ENCODE measurements around the gene TBCD.

The TBCD gene

GRCh38 chr17:82907797-82908542 lies 156.1 kb downstream of the TBCD start:
- DNase-seq (ENCODE audit: low read depth), result no peak

- DNase-seq (ENCODE audit: low read depth), result no peak
Measured at GRCh38 chr17:82908543-82909160, 156.8 kb downstream of the TBCD start.

GRCh38 chr17:82909322-82909904 lies 157.5 kb downstream of the TBCD start:
- DNase-seq (ENCODE audit: low read depth), result no peak

- no peak for DNase-seq (ENCODE audit: low read depth)
Measured at GRCh38 chr17:82910041-82910481, 158.2 kb downstream of the TBCD start.

GRCh38 chr17:82910770-82911169 lies 158.9 kb downstream of the TBCD start:
- no peak for DNase-seq (ENCODE audit: low read depth)

- DNase-seq (ENCODE audit: low read depth), result no peak
Measured at GRCh38 chr17:82911822-82912221, 160.0 kb downstream of the TBCD start.

- no peak for DNase-seq (ENCODE audit: low read depth)
Measured at GRCh38 chr17:82912484-82913089, 160.7 kb downstream of the TBCD start.

- DNase-seq (ENCODE audit: low read depth), result no peak
Measured at GRCh38 chr17:82913304-82914043, 161.6 kb downstream of the TBCD start.

- DNase-seq (ENCODE audit: low read depth), result no peak
Measured at GRCh38 chr17:82914375-82914774, 162.5 kb downstream of the TBCD start.

GRCh38 chr17:82915010-82915756 lies 163.3 kb downstream of the TBCD start:
- DNase-seq (ENCODE audit: low read depth), result no peak

- DNase-seq (ENCODE audit: low read depth), result no peak
Measured at GRCh38 chr17:82915757-82916027, 163.8 kb downstream of the TBCD start.

- DNase-seq (ENCODE audit: low read depth), result peak; percentile 22
Measured at GRCh38 chr17:82917699-82918345, 166.0 kb downstream of the TBCD start.

- no peak for DNase-seq (ENCODE audit: low read depth)
Measured at GRCh38 chr17:82918508-82918907, 166.6 kb downstream of the TBCD start.

- no peak for DNase-seq (ENCODE audit: low read depth)
Measured at GRCh38 chr17:82920150-82920549, 168.3 kb downstream of the TBCD start.

- no peak for DNase-seq (ENCODE audit: low read depth)
Measured at GRCh38 chr17:82920715-82921114, 168.8 kb downstream of the TBCD start.

- no peak for DNase-seq (ENCODE audit: low read depth)
Measured at GRCh38 chr17:82921426-82921825, 169.6 kb downstream of the TBCD start.

- DNase-seq (ENCODE audit: low read depth), result no peak
Measured at GRCh38 chr17:82922646-82923045, 170.8 kb downstream of the TBCD start.

GRCh38 chr17:82923366-82924113 lies 171.7 kb downstream of the TBCD start:
- no peak for DNase-seq (ENCODE audit: low read depth)

GRCh38 chr17:82924214-82924613 lies 172.3 kb downstream of the TBCD start:
- no peak for DNase-seq (ENCODE audit: low read depth)

GRCh38 chr17:82924812-82925211 lies 172.9 kb downstream of the TBCD start:
- no peak for DNase-seq (ENCODE audit: low read depth)

GRCh38 chr17:82925336-82925735 lies 173.5 kb downstream of the TBCD start:
- DNase-seq (ENCODE audit: low read depth), result no peak

Data from GM04503 (cell line).